KMS-11 (cell line): ENCODE results near the gene CLEC17A.

Source experiments
- H2AFZ ChIP-seq: fragments of 200-600 bp; sonication (generic); 2 replicates; pipeline ENCODE4 v1.6.1; 2016; ENCODE audit warnings: antibody characterized with exemption, mixed run types, low read depth
- H3K27ac ChIP-seq: fragments of 200-600 bp; sonication (generic); 2 replicates; pipeline ENCODE4 v1.6.1; 2016; ENCODE audit warnings: mild to moderate bottlenecking, mixed run types
- H3K27me3 ChIP-seq: fragments of 200-600 bp; sonication (generic); 2 replicates; pipeline ENCODE4 v1.6.1; 2017; ENCODE audit warnings: mild to moderate bottlenecking, low read depth, mixed run types, moderate library complexity; ENCODE audit not compliant: insufficient read depth
- H3K36me3 ChIP-seq: fragments of 200-600 bp; sonication (generic); 2 replicates; pipeline ENCODE4 v1.6.1; 2017; ENCODE audit warnings: mild to moderate bottlenecking, mixed run types; ENCODE audit not compliant: insufficient read depth
- H3K4me1 ChIP-seq: fragments of 200-600 bp; sonication (generic); 2 replicates; pipeline ENCODE4 v1.6.1; 2016; ENCODE audit warnings: mild to moderate bottlenecking, low read depth, mixed run types; ENCODE audit not compliant: poor library complexity, severe bottlenecking
- H3K4me2 ChIP-seq: fragments of 200-600 bp; sonication (generic); 2 replicates; pipeline ENCODE4 v1.7.0; 2016; ENCODE audit warnings: mild to moderate bottlenecking, mixed run types
- H3K4me3 ChIP-seq: fragments of 200-600 bp; sonication (generic); IDR thresholded peaks from 2 replicates; pipeline ENCODE4 v1.6.1; 2017; ENCODE audit warnings: low read depth, low read length, mixed read lengths; ENCODE audit not compliant: insufficient read depth
- H3K79me2 ChIP-seq: fragments of 200-600 bp; sonication (generic); 2 replicates; pipeline ENCODE4 v1.6.1; 2016; ENCODE audit warnings: low read depth, mixed run types; ENCODE audit not compliant: insufficient read depth
- H3K9ac ChIP-seq: fragments of 200-600 bp; sonication (generic); 2 replicates; pipeline ENCODE4 v1.6.1; 2016; ENCODE audit warnings: mild to moderate bottlenecking, mixed run types
- H4K20me1 ChIP-seq: fragments of 200-600 bp; sonication (generic); 2 replicates; pipeline ENCODE4 v1.6.1; 2016; ENCODE audit warnings: mild to moderate bottlenecking, mixed run types; ENCODE audit not compliant: insufficient read depth
- CTCF ChIP-seq: fragments of 200-600 bp; sonication (generic); conservative IDR thresholded peaks from 2 replicates; pipeline ENCODE4 v1.6.1; 2017; ENCODE audit warnings: low read depth, mild to moderate bottlenecking, antibody characterized with exemption, low read length, moderate library complexity, mixed read lengths

Gene CLEC17A

GRCh38 chr19:14542711-14543328 is 40.1 kb upstream of the CLEC17A start:
- no peak overlapping the region for H3K27ac ChIP-seq
- TF ChIP-seq CTCF: no peak
- H4K20me1 ChIP-seq: no peaks in the 10 kb centered on the region
- no peaks in the 10 kb centered on the region for H3K4me1 ChIP-seq
- H2AFZ ChIP-seq: no peak overlapping the region
- H3K79me2 ChIP-seq: peaks cover 7% of the 10 kb centered on the region; the same call in 1 of the 2 replicates
- H3K4me3 ChIP-seq: no peak overlapping the region
- no peak overlapping the region for H3K9ac ChIP-seq
- H3K27me3 ChIP-seq: no peaks in the 10 kb centered on the region
- no peak overlapping the region for H3K4me2 ChIP-seq
- no peaks in the 10 kb centered on the region for H3K36me3 ChIP-seq

- Histone ChIP-seq H3K27me3 (no peaks in the 10 kb centered on the region), H4K20me1 (no peaks in the 10 kb centered on the region), H3K27ac (no peak overlapping the region), H3K9ac (no peak overlapping the region), H3K4me1 (no peaks in the 10 kb centered on the region), H3K79me2 (no peaks in the 10 kb centered on the region; the same call in 1 of the 2 replicates), H3K4me3 (no peak overlapping the region), H3K36me3 (no peaks in the 10 kb centered on the region), H3K4me2 (no peak overlapping the region), H2AFZ (no peak overlapping the region)
- no peak for TF ChIP-seq CTCF
Observed at GRCh38 chr19:14544047-14544446, 38.8 kb upstream of the CLEC17A start.

GRCh38 chr19:14544977-14545715 is 37.7 kb upstream of the CLEC17A start:
- no peak overlapping the region for H3K4me3 ChIP-seq
- H4K20me1 ChIP-seq: no peaks in the 10 kb centered on the region
- H3K4me1 ChIP-seq: no peaks in the 10 kb centered on the region
- H3K36me3 ChIP-seq: no peaks in the 10 kb centered on the region
- H3K79me2 ChIP-seq: no peaks in the 10 kb centered on the region; the same call in 1 of the 2 replicates
- H3K4me2 ChIP-seq: no peak overlapping the region
- no peak overlapping the region for H3K9ac ChIP-seq
- H2AFZ ChIP-seq: no peak overlapping the region
- H3K27ac ChIP-seq: no peak overlapping the region
- H3K27me3 ChIP-seq: no peaks in the 10 kb centered on the region
- no peak for TF ChIP-seq CTCF

- H3K4me3 ChIP-seq: no peak overlapping the region
- H3K36me3 ChIP-seq: no peaks in the 10 kb centered on the region
- no peaks in the 10 kb centered on the region for H4K20me1 ChIP-seq
- peaks cover 2% of the 10 kb centered on the region for H3K4me1 ChIP-seq
- no peak overlapping the region for H3K4me2 ChIP-seq
- H3K79me2 ChIP-seq: no peaks in the 10 kb centered on the region; the same call in 1 of the 2 replicates
- H3K9ac ChIP-seq: no peak overlapping the region
- H2AFZ ChIP-seq: no peak overlapping the region
- no peaks in the 10 kb centered on the region for H3K27me3 ChIP-seq
- no peak for TF ChIP-seq CTCF
- no peak overlapping the region for H3K27ac ChIP-seq
Observed at GRCh38 chr19:14545716-14546082, 37.2 kb upstream of the CLEC17A start.
